MM.1S (cell line): ENCODE measurements around the gene NPHP1.

Experiments
- EZH2phosphoT487 ChIP-seq: fragments of 300-600 bp; sonication (generic); IDR thresholded peaks from 2 replicates; pipeline ENCODE4 v1.6.1; 2018; ENCODE audit warnings: antibody characterized with exemption, low read length
- TF ChIP-seq, protein P1 (sequence below): fragments of 300-600 bp; sonication (generic); IDR thresholded peaks from 2 replicates; pipeline ENCODE4 v1.5.1; 2016; ENCODE audit warnings: antibody characterized with exemption, low read length, mixed read lengths

GRCh38 chr2:110134025-110134424 is 70.8 kb downstream of the NPHP1 start:
- TF ChIP-seq, protein P1, sequence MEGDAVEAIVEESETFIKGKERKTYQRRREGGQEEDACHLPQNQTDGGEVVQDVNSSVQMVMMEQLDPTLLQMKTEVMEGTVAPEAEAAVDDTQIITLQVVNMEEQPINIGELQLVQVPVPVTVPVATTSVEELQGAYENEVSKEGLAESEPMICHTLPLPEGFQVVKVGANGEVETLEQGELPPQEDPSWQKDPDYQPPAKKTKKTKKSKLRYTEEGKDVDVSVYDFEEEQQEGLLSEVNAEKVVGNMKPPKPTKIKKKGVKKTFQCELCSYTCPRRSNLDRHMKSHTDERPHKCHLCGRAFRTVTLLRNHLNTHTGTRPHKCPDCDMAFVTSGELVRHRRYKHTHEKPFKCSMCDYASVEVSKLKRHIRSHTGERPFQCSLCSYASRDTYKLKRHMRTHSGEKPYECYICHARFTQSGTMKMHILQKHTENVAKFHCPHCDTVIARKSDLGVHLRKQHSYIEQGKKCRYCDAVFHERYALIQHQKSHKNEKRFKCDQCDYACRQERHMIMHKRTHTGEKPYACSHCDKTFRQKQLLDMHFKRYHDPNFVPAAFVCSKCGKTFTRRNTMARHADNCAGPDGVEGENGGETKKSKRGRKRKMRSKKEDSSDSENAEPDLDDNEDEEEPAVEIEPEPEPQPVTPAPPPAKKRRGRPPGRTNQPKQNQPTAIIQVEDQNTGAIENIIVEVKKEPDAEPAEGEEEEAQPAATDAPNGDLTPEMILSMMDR, result no peak
- no peak for TF ChIP-seq EZH2phosphoT487
